DND-41 (cell line): ENCODE results near the gene ESR1.

Source experiments
- EZH2 ChIP-seq: IDR thresholded peaks from 3 replicates; pipeline ENCODE4 v1.6.1; 2012; ENCODE audit warnings: borderline replicate concordance, low read depth, mild to moderate bottlenecking, moderate library complexity, low read length, inconsistent platforms; ENCODE audit not compliant: severe bottlenecking
- TF ChIP-seq, protein P1 (sequence below): IDR thresholded peaks from 2 replicates; pipeline ENCODE4 v1.5.1; 2012; ENCODE audit warnings: borderline replicate concordance, low read length, moderate library complexity, mild to moderate bottlenecking; ENCODE audit not compliant: poor library complexity, severe bottlenecking; ENCODE audit errors: extremely low read depth

DNA sequence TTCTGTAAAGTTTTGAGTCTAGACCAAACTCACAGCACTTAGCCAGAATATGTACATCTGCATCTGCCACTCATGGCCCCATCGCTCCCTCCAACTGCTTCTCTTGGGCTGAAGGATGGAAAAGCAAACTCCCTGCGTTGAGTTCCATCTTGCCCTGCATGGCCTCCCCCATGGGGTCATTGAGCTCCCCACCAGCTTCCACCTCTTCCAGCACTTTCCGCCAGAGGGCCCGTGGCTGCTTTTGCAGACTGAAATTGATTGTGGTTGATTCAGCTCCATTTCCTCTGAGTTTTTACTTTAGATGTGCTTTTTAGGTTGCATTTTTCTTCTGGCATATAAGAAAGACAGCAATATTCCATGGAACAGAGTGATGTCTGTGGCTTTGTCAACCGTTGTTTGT is 263.1 kb downstream of the ESR1 start:
- TF ChIP-seq, protein P1, sequence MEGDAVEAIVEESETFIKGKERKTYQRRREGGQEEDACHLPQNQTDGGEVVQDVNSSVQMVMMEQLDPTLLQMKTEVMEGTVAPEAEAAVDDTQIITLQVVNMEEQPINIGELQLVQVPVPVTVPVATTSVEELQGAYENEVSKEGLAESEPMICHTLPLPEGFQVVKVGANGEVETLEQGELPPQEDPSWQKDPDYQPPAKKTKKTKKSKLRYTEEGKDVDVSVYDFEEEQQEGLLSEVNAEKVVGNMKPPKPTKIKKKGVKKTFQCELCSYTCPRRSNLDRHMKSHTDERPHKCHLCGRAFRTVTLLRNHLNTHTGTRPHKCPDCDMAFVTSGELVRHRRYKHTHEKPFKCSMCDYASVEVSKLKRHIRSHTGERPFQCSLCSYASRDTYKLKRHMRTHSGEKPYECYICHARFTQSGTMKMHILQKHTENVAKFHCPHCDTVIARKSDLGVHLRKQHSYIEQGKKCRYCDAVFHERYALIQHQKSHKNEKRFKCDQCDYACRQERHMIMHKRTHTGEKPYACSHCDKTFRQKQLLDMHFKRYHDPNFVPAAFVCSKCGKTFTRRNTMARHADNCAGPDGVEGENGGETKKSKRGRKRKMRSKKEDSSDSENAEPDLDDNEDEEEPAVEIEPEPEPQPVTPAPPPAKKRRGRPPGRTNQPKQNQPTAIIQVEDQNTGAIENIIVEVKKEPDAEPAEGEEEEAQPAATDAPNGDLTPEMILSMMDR, result no peak
- no peak for TF ChIP-seq EZH2
